Activated CD4-positive, alpha-beta T cell treated with anti-CD3 and anti-CD28 coated beads, Interleukin-2, amount 50 U/mL, for 4 hours (primary cell): Measurements from ENCODE around the gene KLLN.
"Not testable (repeated sequence)": the region's sequence is repeated elsewhere in the genome, so short reads cannot be mapped to it uniquely, and the experiment has no call there.

Experiments
- DNase-seq, 2 experiments: peaks; one replicate each; pipeline ENCODE4 v3.0.0-alpha.2; 2020

The KLLN gene, protein sequence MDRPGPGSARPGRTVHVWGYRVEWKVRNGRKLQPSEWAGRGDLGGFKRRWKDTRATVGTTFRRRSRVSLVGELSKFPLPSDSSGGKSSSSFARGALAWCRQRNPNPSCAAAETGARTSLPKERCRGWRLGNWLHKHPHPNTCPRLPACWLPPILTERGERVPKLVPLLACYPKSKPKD

GRCh38 chr10:87863053-87863943 lies at the start of gene KLLN, which contains the start of gene PTEN:
Gene KLLN, minus strand, starts transcription at chr10:87863533. Its CDS starts 1,046 bp downstream, at chr10:87862487.
Gene PTEN, plus strand, starts transcription at chr10:87863625. Its CDS starts 845 bp downstream, at chr10:87864470.
- peak; percentile 74 for DNase-seq

DNA sequence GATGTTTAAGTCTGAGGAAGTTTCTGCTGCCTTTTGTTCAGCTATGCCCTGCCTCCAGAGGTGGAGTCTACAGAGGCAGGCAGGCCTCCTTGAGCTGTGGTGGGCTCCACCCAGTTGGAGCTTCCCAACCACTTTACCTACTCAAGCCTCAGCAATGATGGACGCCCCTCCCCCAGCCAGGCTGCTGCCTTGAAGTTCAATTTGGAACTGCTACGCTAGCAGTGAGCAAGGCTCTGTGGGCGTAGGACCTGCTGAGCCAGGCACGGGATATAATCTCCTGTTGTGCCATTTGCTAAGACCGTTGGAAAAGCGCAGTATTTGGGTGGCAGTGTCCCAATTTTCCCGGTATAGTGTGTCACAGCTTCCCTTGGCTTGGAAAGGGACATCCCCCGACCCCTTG lies 40.1 kb upstream of the KLLN start:
- DNase-seq: not testable (repeated sequence)

DNA sequence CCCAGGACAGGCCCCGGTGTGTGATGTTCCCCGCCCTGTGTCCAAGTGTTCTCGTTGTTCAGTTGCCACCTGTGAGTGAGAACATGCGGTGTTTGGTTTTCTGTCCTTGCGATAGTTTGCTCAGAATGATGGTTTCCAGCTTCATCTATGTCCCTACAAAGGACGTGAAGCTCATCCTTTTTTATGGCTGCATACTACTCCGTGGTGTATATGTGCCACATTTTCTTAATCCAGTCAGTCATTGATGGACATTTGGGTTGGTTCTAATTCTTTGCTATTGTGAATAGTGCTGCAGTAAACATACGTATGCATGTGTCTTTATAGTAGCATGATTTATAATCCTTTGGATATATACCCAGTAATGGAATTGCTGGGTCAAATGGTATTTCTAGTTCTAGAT lies 34.6 kb upstream of the KLLN start:
- DNase-seq: not testable (repeated sequence)

DNA sequence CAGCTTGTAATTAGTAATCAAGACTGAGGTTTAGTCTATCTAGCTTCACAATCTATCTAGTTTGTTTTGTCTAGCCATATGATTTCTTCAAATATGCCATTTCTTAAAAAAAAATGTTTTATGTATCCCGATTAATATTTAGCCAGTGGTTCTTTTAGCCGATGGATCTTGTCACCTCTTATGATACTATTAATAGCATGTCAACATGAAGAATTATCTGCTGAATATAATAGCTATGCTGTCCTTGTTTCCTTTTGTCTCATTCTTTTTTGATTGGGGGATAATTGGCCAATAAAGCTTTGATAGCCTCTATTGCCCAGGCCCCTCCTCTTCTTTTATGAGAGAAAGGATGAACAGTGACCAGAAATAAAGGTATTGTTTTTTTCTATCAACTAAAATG lies 32.9 kb upstream of the KLLN start:
- DNase-seq: no peak

DNA sequence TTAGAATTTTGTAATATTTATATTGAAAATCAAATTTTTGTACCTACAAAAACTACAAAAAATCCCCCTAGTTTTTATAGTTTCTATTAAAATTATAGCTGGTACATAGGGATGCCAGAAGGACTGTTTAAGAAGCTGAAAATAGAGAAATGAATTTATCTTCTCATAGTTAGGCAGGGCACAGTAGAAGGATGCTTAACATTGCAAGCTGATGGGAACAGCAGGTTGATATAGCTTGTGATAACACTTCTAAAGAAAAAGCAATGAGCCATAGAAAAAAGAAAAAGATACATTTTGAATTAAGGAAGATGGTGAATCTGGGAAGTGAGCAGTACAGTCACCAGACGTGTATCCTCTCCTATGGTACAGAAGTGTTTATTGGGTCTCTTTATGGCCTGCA lies 32.1 kb upstream of the KLLN start:
- no peak for DNase-seq

GRCh38 chr10:87887548-87888289 lies 24.4 kb upstream of the KLLN start:
- DNase-seq: no peak

DNA sequence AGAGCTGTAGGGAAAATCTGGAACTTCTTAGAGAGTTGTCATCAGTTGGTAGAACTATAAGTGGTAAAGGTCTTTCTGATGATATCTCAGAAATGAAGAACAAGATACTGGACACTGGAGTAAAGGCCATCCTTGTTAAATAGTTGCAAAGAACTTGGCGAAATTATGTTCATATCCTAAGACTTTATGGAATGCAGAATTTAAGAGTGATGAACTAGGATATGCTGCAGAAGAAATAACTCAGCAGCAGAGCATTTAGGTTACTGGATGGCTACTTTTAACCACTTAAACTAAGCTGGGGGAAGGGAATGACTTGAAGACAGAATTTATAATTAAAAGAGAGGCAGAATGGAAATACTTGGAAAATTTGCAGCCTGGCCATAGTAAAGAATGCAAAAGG lies 23.8 kb upstream of the KLLN start:
- no peak for DNase-seq

- DNase-seq: no peak
These were observed 23.3 kb upstream of the KLLN start for GRCh38 chr10:87886635-87887034.

DNA sequence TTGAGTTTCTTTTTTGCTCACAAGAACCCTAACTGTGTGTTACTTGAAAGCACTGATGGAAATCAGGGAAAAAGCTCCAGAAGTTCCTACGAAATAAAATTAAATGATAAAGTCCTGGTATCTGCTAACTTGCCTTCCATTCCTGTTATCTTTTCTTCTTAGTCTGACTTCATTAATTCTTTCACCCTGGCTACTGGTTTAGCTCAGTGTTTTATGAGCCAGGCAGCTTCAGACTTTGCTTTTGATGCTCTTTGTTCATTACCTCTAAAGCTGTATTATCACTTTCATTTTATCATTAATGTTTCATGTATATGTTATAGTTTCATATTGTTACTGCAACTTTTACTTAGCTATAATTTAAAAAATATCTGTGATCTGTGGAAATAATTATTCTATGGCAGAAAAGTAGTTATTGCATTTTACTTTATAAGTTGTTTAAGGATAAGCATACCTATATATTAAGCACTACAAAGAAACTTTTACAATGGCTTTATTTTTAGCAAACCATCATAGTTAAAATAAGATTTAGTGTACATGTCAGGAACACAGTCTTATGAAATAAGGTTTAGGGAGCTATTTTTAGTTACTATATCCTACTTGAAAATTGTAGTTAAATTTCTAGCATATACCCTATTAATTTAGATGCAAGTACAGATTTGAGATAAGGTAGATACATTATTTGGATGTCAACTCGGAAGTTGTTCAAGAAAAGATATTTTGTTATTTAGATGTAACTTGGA lies 19.4 kb upstream of the KLLN start:
- DNase-seq: no peak

- DNase-seq: not testable (repeated sequence)
These were observed 18.2 kb upstream of the KLLN start for GRCh38 chr10:87881373-87882059.

GRCh38 chr10:87880336-87880735 lies 17.0 kb upstream of the KLLN start:
- DNase-seq: no peak

DNA sequence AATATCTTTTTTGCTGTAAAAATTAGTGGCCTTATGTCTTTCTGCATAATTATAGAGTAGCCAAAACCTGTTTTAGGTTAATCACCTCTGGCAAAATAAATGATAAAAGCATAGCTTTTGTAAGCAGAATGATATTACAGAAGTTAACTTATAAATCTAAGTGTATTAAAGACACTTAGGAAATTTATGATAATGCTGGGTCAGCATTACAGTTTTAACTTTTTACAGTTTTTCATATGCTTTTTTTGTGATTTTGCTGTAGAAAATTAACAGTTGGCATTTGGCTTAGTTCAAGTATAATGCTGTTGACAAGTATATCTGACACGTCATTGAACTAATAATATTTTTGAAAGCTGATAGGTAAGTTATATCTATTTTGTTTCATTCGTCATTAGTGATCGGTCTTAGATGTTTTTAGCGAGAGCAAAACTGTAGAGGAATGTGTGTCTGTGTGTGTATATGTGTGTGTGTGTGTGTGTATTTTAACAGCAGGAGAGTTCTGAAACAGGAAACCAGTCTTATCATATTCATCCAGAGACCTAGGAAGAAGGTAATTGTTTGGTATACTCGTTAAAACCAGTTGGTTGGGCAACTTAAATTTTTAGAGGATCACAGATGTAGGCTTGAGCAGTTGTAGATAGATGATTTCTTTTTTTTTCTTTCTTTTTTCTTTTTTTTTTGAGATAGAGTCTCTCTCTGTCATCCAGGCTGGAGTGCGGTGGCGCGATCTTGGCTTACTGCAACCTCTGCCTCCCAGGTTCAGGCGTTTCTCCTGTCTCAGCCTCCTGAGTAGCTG lies 15.5 kb upstream of the KLLN start:
- no peak for DNase-seq

- DNase-seq: no peak
These were observed 12.7 kb upstream of the KLLN start for GRCh38 chr10:87875929-87876571.

DNA sequence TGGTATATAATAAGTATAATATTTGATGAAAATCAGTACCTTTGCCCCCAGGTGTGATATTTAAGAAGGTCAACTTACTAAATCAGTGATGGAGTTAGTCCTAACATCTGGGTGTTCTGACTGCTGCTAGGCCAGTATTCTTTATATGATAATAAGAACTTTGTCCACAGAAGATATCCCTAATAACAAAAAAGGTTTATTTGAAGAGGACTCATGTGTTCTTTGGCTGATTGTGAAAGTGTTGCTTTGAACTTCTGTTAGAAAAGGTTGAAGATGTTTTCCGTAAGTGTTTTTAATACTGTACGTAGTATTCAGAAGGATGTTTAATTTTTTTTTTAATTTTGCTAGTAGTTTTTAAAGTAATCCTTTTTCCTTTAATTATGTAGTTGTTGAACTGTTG lies 10.3 kb upstream of the KLLN start:
- no peak for DNase-seq

DNA sequence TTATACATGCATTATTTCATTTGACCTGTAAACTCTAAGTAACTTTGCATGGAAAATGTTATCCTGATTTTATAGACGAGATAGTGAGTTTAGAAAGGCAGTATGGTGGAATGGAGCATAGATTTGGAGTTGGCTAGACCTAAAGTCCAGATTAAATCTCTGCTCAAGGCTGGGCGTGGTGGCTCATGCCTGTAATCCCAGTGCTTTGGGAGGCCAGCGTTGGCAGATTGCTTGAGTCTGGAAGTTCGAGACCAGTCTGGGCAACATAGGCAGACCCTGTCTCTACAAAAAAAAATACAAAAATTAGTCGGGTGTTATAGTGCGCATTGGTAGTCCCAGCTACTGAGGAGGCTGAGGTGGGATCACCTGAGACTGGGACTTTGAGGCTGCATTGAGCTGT lies 9.5 kb upstream of the KLLN start:
- no peak for DNase-seq

- DNase-seq: no peak
These were observed 6.6 kb upstream of the KLLN start for GRCh38 chr10:87869773-87870551.

- not testable (repeated sequence) for DNase-seq
These were observed 5.8 kb upstream of the KLLN start for GRCh38 chr10:87869139-87869538.

GRCh38 chr10:87868277-87868676 lies 4.9 kb upstream of the KLLN start:
- DNase-seq: no peak

DNA sequence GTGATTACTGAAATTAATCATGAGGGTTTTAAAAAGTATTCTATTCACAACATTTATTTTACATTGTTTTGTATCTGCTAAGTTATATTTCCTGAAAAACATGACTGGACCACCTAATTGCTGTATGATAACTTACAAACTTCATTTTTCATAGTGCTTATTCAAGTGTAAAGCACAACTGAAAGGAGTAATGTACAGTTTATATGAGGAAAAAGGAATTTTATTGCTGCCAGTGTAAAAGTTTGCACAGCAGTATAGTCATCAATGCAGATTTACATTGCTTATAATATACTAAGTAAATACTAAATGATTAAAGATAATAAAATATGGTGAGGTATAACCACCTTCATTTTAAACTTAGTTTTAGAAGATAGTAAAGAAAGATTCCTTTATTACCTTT lies 4.1 kb upstream of the KLLN start:
- no peak for DNase-seq

- no peak for DNase-seq
These were observed 3.2 kb upstream of the KLLN start for GRCh38 chr10:87866412-87866974.
